ENCODE results near the gene RABGEF1.
"Not testable (repeated sequence)": the region's sequence is repeated elsewhere in the genome, so short reads cannot be mapped to it uniquely, and the experiment has no call there.

RABGEF1 gene

DNA sequence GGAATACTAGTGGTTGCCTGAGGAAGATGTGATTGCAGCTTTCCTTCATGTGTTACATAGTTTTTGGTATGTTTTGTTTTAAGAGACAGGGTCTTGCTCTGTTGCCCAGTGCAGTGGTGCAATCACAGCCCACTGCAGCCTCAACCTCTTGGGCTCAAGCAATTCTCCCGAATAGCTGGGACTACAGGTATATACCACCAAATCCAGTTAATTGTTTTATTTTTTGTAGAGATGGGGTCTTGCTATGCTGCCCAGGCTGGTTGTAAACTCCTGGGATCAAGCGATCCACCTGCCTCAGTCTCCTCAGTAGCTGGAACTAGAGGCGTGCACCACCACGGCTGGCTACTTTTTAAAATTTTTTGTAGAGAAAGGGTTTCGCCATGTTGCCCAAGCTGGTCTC, 101.4 kb downstream of the RABGEF1 start:
- H3K9me3 ChIP-seq, result no peaks in the 10 kb centered on the region
- no peak overlapping the region for H3K4me3 ChIP-seq
- intact Hi-C loops (cut with DNase I; ENCODE audit: low total_unique reads), result loop anchor here (10.0 kb wide), 1 partner anchor 153 kb away; the partner anchor contains the start of genes SBDS and TYW1
- H3K36me3 ChIP-seq, result no peaks in the 10 kb centered on the region
- no peaks in the 10 kb centered on the region for H3K27me3 ChIP-seq
- TF ChIP-seq, protein P1, sequence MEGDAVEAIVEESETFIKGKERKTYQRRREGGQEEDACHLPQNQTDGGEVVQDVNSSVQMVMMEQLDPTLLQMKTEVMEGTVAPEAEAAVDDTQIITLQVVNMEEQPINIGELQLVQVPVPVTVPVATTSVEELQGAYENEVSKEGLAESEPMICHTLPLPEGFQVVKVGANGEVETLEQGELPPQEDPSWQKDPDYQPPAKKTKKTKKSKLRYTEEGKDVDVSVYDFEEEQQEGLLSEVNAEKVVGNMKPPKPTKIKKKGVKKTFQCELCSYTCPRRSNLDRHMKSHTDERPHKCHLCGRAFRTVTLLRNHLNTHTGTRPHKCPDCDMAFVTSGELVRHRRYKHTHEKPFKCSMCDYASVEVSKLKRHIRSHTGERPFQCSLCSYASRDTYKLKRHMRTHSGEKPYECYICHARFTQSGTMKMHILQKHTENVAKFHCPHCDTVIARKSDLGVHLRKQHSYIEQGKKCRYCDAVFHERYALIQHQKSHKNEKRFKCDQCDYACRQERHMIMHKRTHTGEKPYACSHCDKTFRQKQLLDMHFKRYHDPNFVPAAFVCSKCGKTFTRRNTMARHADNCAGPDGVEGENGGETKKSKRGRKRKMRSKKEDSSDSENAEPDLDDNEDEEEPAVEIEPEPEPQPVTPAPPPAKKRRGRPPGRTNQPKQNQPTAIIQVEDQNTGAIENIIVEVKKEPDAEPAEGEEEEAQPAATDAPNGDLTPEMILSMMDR (IDR thresholded peaks at IDR 0.05), result no peak
- peaks cover 3 to 18% (median 12%) of the 10 kb centered on the region in 4 donors for H3K4me1 ChIP-seq
- H3K27ac ChIP-seq, result no peak overlapping the region
- DNase-seq, result no peak

DNA sequence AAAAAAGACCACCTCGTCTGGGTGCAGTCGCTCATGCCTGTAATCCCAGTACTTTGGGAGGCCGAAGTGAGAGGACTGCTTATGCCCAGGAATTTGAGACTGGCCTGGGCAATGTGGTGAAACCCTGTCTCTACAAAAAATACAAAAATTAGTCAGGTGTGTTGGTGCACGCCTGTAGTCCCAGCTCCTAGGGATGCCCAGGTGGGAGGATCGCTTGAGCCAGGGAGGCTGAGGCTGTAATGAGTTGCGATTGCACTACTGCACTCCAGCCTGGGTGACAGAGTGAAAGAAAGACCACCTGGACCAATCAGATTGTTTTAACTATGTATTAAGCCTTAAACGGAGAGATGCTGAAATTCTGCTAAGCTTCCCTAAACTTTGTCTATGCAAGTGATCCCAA, 103.0 kb downstream of the RABGEF1 start:
- Histone ChIP-seq H3K4me1 (peaks cover 3 to 18% (median 12%) of the 10 kb centered on the region in 4 donors), H3K4me3 (peak overlapping the region; percentile 74 to 98), H3K27ac (peak overlapping the region; percentile 94 to 98)
- not testable (repeated sequence) for DNase-seq, H3K36me3 ChIP-seq, H3K9me3 ChIP-seq, H3K27me3 ChIP-seq
- intact Hi-C loops (cut with DNase I; ENCODE audit: low total_unique reads), result loop anchor here (10.0 kb wide), 1 partner anchor 151 kb away; the partner anchor contains the start of genes SBDS and TYW1

DNA sequence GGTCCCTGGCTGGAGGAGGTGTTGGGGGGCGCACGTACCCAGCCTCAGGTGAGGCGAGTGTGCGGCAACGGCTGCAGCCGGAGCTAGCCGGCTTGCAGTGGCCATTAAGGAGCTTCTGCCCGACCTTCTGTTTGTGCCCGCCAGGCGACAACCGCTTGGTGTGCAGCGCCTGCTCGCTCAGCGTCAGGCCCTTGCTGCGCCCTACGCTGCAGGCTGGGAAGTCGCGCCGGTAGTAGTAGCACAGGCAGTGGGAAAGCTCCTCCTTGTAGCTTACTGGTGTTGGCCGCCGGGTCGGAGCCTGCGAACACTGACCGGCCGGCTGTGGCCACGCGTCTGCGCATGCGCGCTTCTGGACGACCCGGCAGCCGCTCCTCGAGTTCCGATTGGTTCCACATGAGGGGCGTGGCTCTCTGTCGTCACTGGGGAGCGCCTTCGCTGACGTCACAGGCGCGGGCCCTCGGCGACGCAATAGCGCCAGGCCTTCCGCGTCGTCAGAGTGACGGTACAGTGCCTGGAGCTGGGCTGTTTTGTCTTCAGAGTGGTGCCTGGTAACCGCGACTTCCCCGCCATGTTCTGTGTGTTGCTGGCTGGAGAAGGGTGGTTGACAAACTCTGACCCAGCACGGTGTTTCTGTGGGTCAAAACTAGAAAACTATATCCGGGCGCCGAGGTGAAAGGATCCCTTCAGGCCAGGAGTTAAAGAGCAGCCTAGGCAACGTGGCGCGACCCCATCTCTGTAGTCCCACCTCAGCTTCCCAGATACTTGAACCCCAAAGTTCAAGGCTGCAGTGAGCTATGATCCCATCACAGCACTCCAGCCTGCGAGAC, 104.2 kb downstream of the RABGEF1 start:
- Histone ChIP-seq H3K27me3 (no peaks in the 10 kb centered on the region), H3K4me1 (peaks cover 3 to 18% (median 12%) of the 10 kb centered on the region in 4 donors), H3K27ac (peak overlapping the region; percentile 94 to 98), H3K36me3 (no peaks in the 10 kb centered on the region), H3K9me3 (no peaks in the 10 kb centered on the region), H3K4me3 (peak overlapping the region; percentile 74 to 98)
- peak; percentile 97 to 99 for DNase-seq
- intact Hi-C loops (cut with DNase I; ENCODE audit: low total_unique reads), result loop anchor here (10.0 kb wide), 1 partner anchor 150 kb away; the partner anchor contains the start of genes SBDS and TYW1
- TF ChIP-seq, protein P1 (IDR thresholded peaks at IDR 0.05), result peak; percentile 24 to 47

DNA sequence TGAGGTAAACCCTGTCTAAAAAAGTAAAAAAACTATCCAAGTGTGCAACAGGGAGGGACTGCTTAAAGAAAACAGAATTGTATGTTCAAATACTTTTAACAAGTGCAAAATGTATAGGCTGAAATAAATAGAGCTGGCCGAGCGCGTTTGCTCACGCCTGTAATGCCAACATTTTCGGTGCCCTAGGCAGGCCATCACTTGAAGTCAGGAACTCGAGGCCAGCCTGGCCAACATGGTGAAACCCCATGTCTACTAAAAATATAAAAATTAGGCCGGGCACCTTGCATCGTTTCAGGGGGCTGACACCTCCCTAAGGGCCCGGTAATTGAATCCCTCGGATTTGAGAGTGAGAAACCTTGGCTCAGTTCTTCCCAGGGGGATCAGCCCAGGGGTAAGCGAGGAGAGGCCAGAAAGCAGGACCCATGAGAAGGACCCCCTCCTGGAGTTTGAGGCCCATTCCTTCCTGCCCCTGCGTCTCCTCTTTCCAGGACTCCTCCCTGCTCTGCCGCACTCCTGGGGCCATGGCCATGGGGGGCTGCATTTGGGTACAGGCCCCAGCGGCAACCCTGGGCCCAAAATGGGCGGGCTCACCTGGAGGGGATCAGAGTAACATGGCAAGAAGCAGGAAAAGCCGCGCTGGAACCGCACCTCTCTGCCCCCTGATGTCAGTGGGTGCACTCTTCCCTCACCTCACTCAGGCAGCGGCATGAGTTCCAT, 105.0 kb downstream of the RABGEF1 start:
- Histone ChIP-seq H3K27me3 (no peaks in the 10 kb centered on the region), H3K4me3 (peak overlapping the region; percentile 74 to 98), H3K9me3 (no peaks in the 10 kb centered on the region), H3K36me3 (no peaks in the 10 kb centered on the region), H3K4me1 (peaks cover 3 to 18% (median 12%) of the 10 kb centered on the region in 4 donors), H3K27ac (peak overlapping the region; percentile 94 to 98)
- no peak for DNase-seq
- intact Hi-C loops (cut with DNase I; ENCODE audit: low total_unique reads), result loop anchor here (10.0 kb wide), 1 partner anchor 149 kb away; the partner anchor contains the start of genes SBDS and TYW1
- TF ChIP-seq, protein P1 (IDR thresholded peaks at IDR 0.05), result no peak

DNA sequence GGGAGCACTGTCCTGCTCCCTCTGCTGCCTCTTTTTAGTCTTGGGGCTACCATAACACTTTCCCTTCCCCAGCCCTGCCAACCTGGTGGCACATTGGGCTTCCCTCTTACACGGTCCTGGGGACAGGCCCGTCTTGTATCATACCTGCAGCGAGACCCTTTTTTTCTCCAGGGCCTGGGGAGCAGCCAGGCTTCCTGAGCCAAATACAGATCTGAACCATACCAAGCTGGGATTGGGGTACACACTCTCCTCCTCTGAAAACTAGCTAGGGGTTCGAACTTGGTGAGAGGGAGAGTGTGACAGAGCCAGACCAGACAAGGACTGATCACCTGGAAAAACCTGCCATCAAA, 105.5 kb downstream of the RABGEF1 start:
- H3K4me3 ChIP-seq, result peak overlapping the region in 1 of 2 donors; percentile 74
- intact Hi-C loops (cut with DNase I; ENCODE audit: low total_unique reads), result loop anchor here (10.0 kb wide), 1 partner anchor 149 kb away; the partner anchor contains the start of genes SBDS and TYW1
- DNase-seq, H3K9me3 ChIP-seq, H3K27me3 ChIP-seq, H3K36me3 ChIP-seq: not testable (repeated sequence)
- peak overlapping the region; percentile 94 to 98 for H3K27ac ChIP-seq
- H3K4me1 ChIP-seq, result peaks cover 3 to 18% (median 12%) of the 10 kb centered on the region in 4 donors

DNA sequence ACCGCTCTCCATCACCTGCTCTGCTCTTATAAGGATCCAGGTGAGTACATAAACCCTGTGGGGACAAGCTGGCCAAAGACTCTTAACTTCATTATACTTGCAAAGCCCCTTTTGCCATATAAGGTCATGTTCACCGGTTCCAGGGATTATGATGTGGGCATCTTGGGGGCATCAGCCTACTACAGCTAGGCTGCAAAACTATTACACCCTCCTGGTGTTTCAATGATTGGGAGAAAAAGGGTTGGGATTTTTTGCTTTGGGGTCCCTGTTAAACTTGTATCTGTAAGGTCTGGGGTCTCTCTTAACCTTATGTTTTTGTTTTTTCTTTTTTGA, 107.0 kb downstream of the RABGEF1 start:
- H3K4me3 ChIP-seq, DNase-seq, H3K36me3 ChIP-seq, H3K9me3 ChIP-seq, H3K27ac ChIP-seq, H3K27me3 ChIP-seq: not testable (repeated sequence)
- intact Hi-C loops (cut with DNase I; ENCODE audit: low total_unique reads), result loop anchor here (10.0 kb wide), 1 partner anchor 147 kb away; the partner anchor contains the start of genes SBDS and TYW1
- H3K4me1 ChIP-seq, result peaks cover 3 to 18% (median 12%) of the 10 kb centered on the region in 4 donors
